ENCODE results near the gene TGFA.

TGFA gene

GRCh38 chr2:70472221-70472890, 81.3 kb downstream of the TGFA start (continued):
- TF ChIP-seq ZNF404 (tag by site-specific recombination; IDR thresholded peaks at IDR 0.05) (no peak), IKZF3 (tag by site-specific recombination; IDR thresholded peaks at IDR 0.05) (peak; percentile 46; the same call in 1 of the 2 replicates), OSR2 (tag by site-specific recombination; IDR thresholded peaks at IDR 0.05) (peak; percentile 62), ZNF423 (tag by site-specific recombination; IDR thresholded peaks at IDR 0.05) (peak; percentile 87; the same call in 1 of the 2 replicates), ZNF776 (tag by site-specific recombination; IDR thresholded peaks at IDR 0.05; ENCODE audit: borderline replicate concordance) (no peak), WT1 (tag by site-specific recombination; IDR thresholded peaks at IDR 0.05) (no peak), MEIS1 (CRISPR knock-in tag; IDR thresholded peaks at IDR 0.05; ENCODE audit: borderline replicate concordance) (no peak), INSM2 (tag by site-specific recombination; IDR thresholded peaks at IDR 0.05) (no peak)
- TF ChIP-seq, protein P1, sequence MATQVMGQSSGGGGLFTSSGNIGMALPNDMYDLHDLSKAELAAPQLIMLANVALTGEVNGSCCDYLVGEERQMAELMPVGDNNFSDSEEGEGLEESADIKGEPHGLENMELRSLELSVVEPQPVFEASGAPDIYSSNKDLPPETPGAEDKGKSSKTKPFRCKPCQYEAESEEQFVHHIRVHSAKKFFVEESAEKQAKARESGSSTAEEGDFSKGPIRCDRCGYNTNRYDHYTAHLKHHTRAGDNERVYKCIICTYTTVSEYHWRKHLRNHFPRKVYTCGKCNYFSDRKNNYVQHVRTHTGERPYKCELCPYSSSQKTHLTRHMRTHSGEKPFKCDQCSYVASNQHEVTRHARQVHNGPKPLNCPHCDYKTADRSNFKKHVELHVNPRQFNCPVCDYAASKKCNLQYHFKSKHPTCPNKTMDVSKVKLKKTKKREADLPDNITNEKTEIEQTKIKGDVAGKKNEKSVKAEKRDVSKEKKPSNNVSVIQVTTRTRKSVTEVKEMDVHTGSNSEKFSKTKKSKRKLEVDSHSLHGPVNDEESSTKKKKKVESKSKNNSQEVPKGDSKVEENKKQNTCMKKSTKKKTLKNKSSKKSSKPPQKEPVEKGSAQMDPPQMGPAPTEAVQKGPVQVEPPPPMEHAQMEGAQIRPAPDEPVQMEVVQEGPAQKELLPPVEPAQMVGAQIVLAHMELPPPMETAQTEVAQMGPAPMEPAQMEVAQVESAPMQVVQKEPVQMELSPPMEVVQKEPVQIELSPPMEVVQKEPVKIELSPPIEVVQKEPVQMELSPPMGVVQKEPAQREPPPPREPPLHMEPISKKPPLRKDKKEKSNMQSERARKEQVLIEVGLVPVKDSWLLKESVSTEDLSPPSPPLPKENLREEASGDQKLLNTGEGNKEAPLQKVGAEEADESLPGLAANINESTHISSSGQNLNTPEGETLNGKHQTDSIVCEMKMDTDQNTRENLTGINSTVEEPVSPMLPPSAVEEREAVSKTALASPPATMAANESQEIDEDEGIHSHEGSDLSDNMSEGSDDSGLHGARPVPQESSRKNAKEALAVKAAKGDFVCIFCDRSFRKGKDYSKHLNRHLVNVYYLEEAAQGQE (tag by site-specific recombination; IDR thresholded peaks at IDR 0.05) = peak; percentile 82

DNA sequence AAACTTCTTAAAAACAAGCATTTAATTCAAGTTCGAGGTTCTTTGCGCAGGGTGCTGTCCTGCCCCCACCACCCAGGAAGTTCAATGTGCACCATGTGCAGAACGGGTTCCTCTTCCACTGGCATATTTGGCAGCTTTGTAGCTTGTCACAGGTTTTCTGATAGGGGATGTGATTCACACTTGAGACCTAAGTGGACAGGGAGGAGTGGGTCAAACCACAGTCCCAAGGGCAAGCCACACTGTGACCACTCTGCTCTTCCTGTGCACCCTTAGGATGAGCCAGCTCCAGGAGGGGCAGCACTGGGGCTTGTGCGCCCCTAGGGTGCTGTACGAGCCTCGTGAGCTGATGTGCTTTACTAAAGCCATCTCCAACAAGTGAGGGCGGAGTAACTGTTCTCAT, 82.5 kb downstream of the TGFA start:
- ChIA-PET POLR2A (no interaction called here), CTCF (interaction anchor here (0.6 kb wide), 2 partner anchors 99 to 130 kb away, joined by 3 read pairs; no protein-coding TSS in a partner anchor)
- H3K4me3 ChIP-seq (ENCODE audit: low read depth, low read length) = no peak overlapping the region
- no peaks in the 10 kb centered on the region for H3K9me3 ChIP-seq (ENCODE audit: control insufficient read depth, insufficient read depth, low read depth, low read length)
- H3K36me3 ChIP-seq (ENCODE audit: control insufficient read depth in 2 of 2, insufficient read depth in 1 of 2, low read length in 2 of 2) = no peaks in the 10 kb centered on the region
- H3K27ac ChIP-seq (ENCODE audit: extremely low read depth, low read depth, low read length) = no peak overlapping the region
- peaks cover 6% of the 10 kb centered on the region for H3K4me1 ChIP-seq (ENCODE audit: control insufficient read depth, insufficient read depth, low read length)
- TF ChIP-seq KLF7 (tag by site-specific recombination; IDR thresholded peaks at IDR 0.05; ENCODE audit: borderline replicate concordance) (no peak), ZNF704 (tag by site-specific recombination; IDR thresholded peaks at IDR 0.05) (no peak), OSR2 (tag by site-specific recombination; IDR thresholded peaks at IDR 0.05) (no peak), KLF1 (tag by site-specific recombination; IDR thresholded peaks at IDR 0.05) (no peak), ZNF121 (tag by site-specific recombination; IDR thresholded peaks at IDR 0.05) (no peak), ZNF214 (tag by site-specific recombination; IDR thresholded peaks at IDR 0.05; ENCODE audit: borderline replicate concordance) (no peak), ZNF16 (tag by site-specific recombination; IDR thresholded peaks at IDR 0.05; ENCODE audit: low read depth) (no peak), ZNF600 (tag by site-specific recombination; IDR thresholded peaks at IDR 0.05) (no peak), ZNF155 (tag by site-specific recombination; IDR thresholded peaks at IDR 0.05) (no peak), ZNF621 (tag by site-specific recombination; IDR thresholded peaks at IDR 0.05) (no peak), ZNF837 (tag by site-specific recombination; IDR thresholded peaks at IDR 0.05) (no peak), PRDM4 (tag by site-specific recombination; IDR thresholded peaks at IDR 0.05) (no peak), ZNF530 (tag by site-specific recombination; IDR thresholded peaks at IDR 0.05; ENCODE audit: low read depth) (no peak), ZNF596 (tag by site-specific recombination; IDR thresholded peaks at IDR 0.05) (no peak), INSM2 (tag by site-specific recombination; IDR thresholded peaks at IDR 0.05) (no peak)
- TF ChIP-seq, protein P2, sequence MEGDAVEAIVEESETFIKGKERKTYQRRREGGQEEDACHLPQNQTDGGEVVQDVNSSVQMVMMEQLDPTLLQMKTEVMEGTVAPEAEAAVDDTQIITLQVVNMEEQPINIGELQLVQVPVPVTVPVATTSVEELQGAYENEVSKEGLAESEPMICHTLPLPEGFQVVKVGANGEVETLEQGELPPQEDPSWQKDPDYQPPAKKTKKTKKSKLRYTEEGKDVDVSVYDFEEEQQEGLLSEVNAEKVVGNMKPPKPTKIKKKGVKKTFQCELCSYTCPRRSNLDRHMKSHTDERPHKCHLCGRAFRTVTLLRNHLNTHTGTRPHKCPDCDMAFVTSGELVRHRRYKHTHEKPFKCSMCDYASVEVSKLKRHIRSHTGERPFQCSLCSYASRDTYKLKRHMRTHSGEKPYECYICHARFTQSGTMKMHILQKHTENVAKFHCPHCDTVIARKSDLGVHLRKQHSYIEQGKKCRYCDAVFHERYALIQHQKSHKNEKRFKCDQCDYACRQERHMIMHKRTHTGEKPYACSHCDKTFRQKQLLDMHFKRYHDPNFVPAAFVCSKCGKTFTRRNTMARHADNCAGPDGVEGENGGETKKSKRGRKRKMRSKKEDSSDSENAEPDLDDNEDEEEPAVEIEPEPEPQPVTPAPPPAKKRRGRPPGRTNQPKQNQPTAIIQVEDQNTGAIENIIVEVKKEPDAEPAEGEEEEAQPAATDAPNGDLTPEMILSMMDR (tag by site-specific recombination; IDR thresholded peaks at IDR 0.05) = no peak

Measured in HEK293 (cell line).